CD4-positive, alpha-beta T cell treated with Interleukin-1 beta for 1 hour (primary cell): ENCODE data around the gene PLEKHA6.
"Not testable (repeated sequence)": the region's sequence is repeated elsewhere in the genome, so short reads cannot be mapped to it uniquely, and the experiment has no call there.

Experiments used
- DNase-seq, 2 donors: peaks; one replicate each; pipeline ENCODE4 v3.0.0-alpha.2; 2020 to 2022

The PLEKHA6 gene

GRCh38 chr1:204335085-204335484, 24.6 kb downstream of the PLEKHA6 start:
- no peak for DNase-seq

GRCh38 chr1:204334455-204334854, 25.3 kb downstream of the PLEKHA6 start:
- DNase-seq: no peak

DNA sequence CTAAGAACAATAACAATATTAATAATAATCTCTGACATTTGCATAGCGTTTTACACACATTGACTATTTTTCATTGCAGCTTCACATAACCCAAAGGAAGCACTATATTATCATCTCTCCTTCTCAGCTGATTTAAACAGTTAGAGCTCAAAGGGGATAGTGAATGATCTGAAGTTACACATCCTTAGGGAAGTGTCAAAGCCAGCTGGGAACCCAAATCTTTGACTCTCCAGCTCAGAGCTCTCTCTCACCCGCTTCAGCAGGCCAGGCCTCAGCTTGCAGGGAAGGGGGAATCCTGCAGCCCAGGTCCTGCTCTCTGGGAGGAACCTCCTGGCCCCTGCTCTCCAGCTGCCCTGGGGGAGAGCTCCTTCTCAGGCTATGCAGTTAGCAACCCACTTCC, 26.3 kb downstream of the PLEKHA6 start:
- DNase-seq: no peak

- DNase-seq: no peak
Measured at GRCh38 chr1:204331847-204332487, 27.8 kb downstream of the PLEKHA6 start.

GRCh38 chr1:204331275-204331674, 28.5 kb downstream of the PLEKHA6 start:
- DNase-seq: no peak

- not testable (repeated sequence) for DNase-seq
Measured at GRCh38 chr1:204327870-204328269, 31.9 kb downstream of the PLEKHA6 start.

DNA sequence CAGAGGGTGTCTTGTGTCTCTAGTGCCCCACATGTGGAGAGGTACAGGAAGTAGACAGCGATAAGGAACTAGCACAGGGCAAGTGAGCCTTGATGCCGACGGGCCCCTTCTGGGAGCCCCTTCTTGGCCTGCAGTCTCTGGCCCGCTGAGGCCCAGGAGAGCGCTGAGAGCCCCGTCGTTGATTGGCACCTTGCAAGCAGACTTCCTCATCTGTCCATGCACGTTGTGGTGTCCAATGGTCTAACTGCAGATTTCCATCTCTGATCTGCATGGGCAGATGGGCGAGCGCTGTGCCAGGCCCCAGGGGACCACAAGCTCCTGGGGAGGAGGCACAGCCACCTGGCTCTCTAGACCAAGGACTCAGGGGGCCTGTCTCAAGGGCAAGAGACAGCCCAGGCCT, 32.4 kb downstream of the PLEKHA6 start:
- DNase-seq: no peak

- no peak for DNase-seq
Measured at GRCh38 chr1:204326771-204327300, 32.9 kb downstream of the PLEKHA6 start.

GRCh38 chr1:204325944-204326343, 33.8 kb downstream of the PLEKHA6 start:
- no peak for DNase-seq

DNA sequence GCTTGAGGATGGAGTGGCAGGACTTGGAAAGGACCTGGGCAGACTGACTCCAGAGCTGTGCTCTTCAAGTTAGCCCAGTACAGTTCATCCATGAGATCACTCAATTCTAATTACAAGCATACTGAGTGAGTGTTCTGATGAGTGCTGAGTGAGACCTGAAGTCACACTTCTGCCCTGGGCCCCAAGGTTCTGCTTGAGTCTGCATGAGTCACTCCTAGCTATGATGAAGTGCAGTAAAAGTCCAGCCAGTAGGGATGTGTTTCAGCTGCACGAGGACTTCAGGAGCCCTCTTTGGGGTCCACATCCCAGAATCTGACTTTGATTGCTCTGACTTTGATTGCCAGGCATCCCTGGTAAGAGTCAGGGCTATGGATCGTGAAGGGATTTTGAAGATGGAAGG, 35.8 kb downstream of the PLEKHA6 start:
- no peak for DNase-seq

DNA sequence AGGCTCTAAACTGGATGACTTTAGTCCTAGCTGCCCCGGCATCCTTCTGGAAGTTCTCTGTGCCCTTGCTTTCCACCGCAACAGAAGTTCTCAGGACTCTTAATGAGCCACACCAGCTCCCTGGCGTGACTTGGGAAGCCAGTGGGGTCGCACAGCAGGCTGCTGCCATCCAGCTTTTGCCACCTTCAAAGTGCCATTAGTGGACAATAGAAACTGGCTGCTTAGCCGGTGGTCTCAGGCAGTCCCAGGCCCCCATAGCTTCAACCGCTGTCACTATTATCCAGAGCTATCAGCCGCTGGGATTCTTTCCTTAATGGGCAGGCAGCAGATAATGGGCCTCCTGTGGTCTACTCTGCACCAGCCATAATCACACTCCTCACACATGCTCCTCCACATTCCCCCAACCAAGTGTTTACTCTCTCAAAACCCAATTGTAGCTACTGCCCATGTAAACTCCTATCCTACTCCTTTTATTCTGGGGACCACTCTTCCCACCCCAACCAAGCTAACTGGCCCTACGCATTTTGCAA, 37.3 kb downstream of the PLEKHA6 start:
- no peak for DNase-seq

DNA sequence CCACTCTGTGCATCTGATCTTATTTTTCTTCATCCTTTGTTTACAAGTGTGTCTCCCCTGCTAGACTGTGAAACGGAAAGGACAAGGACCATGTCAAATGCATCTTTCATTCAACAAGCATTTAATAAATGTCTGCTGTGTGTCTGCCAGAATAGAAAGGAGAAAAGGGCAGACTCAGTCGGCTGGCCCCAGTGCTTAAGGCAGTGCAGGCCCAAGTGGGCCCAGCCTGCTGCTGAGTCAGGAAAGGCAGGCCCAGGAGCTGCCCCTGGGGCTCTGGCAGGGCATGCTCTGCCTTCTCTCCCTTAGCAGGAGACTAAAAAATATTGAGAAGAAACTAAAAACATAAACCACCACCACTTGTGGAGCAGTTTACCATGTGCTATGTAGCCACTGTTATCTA, 38.1 kb downstream of the PLEKHA6 start:
- DNase-seq: no peak

DNA sequence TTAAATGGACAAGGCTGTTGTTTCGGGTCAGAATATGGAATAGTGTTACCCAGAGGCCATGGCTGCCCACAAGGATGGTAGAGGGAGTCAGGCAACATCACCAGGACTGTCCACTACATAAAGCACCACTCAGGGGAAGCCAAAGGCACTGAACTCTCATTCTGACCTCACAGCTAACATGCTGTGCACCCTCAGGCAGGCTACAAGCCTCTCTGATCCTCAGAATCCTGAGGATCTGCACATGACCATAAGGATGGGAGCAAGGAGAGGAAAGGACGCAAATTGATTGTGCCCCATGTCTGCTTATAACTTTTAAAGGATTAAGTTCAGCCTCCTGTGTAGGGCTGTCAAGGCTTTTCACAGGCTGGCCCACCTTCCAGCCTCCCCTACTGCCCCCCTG, 38.7 kb downstream of the PLEKHA6 start:
- DNase-seq: no peak

GRCh38 chr1:204320382-204320804, 39.3 kb downstream of the PLEKHA6 start:
- DNase-seq: no peak

DNA sequence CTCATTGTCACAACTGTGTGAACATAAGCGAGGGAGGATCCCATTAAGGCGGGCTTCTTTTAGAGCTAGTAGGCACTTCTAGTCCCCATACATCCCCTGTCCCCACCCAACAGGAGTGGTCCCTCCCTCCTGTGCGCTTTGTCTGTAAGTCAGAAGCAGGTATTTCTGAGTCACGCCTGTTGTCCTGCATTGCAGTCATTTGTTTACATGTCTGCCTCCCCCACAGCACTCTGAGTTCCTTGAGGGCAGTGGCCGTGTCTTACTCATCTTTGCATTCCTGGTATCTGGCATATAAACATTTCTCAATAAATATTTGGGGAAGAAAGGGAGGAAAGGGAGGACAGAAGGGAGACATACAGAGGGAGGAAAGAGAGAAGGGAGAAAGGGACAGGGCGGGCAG, 40.3 kb downstream of the PLEKHA6 start:
- DNase-seq: no peak

- no peak for DNase-seq
Measured at GRCh38 chr1:204319027-204319426, 40.7 kb downstream of the PLEKHA6 start.

DNA sequence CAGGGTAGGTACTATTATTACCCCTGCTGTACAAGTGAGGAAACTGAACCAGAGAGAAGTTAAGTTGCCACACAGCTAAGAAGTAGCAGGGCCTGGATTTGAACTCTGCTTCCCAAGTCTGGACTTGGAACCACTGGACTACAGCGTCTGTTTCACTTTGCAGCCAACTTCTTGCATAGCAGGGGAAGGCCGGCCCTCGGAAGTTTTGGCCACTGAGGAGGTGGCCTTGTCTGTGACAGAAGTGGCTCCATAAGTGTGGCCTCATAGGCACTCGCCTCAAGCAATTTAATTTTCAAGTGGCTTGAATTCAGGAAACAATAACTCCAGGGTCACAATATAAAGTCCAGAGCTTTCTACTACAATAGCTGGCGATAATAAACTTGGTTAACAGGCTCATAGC, 41.4 kb downstream of the PLEKHA6 start:
- no peak for DNase-seq

DNA sequence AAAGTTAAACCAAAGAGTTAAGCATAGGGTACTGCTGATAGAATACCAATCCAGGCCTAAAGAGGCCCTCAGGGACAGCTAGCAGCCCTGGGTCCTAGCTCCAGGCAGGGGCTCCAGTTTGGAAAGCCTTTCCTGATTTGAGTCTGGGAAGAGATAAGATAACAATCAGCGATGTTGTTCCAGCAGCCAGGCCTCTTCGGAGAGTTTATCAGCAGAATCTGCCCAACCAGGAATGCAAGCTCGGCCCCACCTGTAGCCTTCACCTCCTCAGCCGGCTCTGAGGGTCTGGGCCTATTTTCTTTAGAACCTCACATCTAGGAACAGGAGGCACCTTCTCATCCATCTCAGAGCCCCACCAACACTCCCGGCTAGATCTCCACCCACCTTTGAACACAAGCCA, 42.6 kb downstream of the PLEKHA6 start:
- no peak for DNase-seq

DNA sequence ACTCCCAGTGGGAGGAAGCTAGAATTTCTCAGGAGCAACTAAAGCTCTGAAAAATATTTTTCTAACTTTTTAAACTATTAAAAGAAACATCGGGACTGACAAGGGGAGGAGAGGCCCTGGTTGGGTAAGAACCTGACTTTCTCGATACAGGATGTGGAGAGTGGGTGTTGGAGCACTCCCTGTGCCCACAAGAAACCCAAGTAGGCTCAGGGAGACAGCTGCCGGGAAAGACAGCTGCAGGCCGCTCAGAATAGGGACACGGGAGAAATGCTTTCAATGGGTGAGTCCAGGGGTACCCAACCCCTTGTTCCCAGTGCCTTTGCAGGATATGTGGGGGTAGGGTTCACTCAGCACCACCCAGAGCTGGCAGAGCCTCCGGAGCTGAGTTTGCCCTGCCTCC, 43.6 kb downstream of the PLEKHA6 start:
- no peak for DNase-seq

- DNase-seq: no peak
Measured at GRCh38 chr1:204314893-204315658, 44.7 kb downstream of the PLEKHA6 start.

GRCh38 chr1:204314171-204314892, 45.4 kb downstream of the PLEKHA6 start:
- DNase-seq: no peak

- DNase-seq: no peak
Measured at GRCh38 chr1:204313675-204314074, 46.1 kb downstream of the PLEKHA6 start.

DNA sequence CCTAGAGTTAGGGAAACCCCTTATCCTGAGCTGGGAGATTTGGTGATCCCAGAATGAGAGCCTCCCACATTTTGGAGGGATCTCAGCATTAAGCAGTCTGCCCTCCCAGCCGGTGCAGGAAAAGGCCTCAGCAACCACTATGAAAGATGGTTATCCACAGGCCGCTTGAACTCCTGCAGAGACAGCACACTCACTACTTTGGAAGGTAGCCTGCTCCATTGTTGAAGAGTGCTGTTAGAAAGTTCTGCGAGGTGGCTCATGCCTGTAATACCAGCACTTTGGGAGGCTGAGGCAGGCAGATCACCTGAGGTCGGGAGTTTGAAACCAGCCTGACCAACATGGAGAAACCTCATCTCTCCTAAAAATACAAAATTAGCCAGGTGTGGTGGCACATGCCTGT, 48.8 kb downstream of the PLEKHA6 start:
- not testable (repeated sequence) for DNase-seq
